HG03571 (cell line): ENCODE results near the gene TOMT.
"Not testable (repeated sequence)": the region's sequence is repeated elsewhere in the genome, so short reads cannot be mapped to it uniquely, and the experiment has no call there.

Source experiments
- ATAC-seq: cut with Tn5 transposase; IDR thresholded peaks from one replicate; pipeline ENCODE4 v1.9.1; 2021; ENCODE audit not compliant: unreplicated experiment

The TOMT gene

DNA sequence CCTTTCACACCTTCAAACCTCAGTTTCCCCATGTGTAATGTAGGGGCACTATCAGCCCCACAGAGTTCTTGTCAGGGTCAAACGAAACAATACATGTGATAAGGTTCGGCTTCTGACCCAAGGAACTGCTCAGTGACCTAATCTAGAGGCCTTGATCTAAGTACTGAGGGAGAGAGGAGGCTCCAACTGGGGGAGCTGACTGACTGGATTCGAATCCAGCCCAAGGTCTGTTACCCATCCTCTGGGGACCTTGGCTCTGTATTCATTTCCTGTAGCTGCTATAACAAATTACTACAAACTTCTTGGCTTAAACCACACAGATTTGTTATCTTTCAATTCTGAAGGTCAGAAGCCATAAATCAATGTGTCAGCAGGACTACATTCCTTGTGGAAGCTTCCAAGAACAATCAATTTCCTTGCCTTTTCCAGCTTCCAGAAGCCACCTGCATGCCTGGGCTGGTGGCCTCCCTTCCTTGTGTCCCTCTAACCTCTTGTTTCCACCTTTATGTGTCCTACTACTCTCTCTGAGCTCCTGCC is 17.5 kb downstream of the TOMT start:
- no peak for ATAC-seq

DNA sequence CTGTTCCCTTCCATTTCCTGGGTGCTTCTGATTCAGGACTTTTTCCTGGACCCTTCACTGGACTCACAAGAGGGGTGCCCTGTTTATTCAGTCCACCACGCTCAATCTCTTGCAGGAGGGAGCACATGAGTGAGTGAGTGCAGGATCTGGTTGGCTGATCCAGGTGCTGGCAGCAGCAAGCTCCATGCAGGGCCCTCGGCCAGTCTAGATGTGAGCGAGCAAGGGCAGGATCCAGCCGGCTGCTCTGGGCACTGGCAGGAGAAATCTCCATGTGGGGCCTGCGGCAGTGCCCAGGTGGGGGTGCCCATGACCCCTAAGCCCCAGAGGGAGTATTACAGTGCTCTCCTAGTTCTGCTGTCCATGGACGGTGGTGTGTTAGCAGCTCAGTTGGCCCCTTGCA is 18.3 kb downstream of the TOMT start:
- no peak for ATAC-seq

DNA sequence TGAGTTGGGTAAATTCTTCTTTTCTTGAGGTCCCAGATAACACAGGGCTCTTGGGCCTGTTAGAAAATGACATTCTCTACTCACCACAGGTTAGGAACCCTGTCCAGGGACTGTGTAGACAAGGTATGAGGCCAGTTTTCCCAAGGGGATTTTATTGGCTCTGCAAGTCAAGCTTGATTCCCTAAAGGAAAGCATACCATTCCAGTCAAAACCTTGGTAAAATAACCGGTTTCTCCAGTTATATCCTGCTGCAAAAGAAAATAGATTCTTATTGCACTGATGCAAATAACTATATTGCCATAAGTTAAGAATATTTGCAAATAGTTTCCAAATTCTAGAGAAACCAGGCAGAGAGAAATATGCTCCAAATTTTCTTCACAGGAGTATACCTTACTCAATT is 20.2 kb downstream of the TOMT start:
- ATAC-seq: no peak

DNA sequence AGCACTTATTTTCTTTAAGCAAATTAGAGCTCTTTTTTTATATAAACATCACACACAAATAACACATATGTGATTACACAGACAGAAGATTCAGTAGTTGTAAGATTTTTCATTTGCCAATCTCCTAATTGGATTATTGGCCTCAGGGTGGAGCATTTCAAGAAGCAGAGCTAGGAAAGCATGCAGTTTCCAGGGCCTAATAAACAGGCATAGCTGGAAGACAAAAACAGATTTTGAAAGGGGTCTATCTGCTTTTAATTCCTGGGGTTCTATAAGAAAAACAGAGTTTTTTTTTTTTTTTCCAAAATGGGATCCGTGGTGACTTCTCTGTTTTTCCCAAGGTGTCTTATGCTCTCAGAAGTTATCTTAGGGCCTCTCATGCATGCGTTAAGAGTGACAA is 22.2 kb downstream of the TOMT start:
- no peak for ATAC-seq

DNA sequence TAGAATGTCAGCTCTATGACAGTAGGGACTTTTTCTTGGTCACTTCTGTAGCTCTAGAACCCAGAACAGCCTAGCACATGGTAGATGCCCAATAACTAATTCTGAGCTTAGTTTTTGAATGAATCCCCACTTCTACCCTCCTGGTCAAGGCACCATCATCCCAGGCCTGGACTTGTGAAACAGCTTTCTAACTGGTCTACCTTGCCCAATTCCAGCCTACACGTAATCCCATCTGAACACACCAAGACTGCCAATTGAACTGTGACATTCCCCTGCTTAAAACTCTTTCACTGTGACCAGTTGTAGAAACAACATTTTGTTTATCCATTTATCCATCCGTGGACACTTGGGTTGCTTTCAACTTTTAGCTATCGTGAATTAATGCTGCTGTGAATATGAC is 23.7 kb downstream of the TOMT start:
- no peak for ATAC-seq

DNA sequence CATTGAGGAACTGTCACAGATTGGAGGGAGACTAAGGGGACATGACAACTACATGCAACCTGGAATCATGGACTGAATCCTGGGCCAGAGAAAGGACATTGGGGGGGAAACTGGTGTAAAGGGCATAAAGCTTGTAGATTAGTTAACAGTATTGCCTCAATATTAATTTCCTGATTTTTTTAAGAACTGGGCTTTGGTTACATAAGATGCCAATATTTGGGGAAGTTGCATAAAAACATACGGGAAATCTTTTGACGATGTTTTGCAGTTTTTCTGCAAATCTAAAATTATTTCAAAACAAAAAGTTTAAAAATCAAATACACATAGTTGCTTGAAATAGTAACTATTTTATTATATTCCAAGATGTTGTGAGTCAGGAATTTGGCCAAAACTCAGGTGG is 26.9 kb downstream of the TOMT start:
- ATAC-seq: no peak

DNA sequence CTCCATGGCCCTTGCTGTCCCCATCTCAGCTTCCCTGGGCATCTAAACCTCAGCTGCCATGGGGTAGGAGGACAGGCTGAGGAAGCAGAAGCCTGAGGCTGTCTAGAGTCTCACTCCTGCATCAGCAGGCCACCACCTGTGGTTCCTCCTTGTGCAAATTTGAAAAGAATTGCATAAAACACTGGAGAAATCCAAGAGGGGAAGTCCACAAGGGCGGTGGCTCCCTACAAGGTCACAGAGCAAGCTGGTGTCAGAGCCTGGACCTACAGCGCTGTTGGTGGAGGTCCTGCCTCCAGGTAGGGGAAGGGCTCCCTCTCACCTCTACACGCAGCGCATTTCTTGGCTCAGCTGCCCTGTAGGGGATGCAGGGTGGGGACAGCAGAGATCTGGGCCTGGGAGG is 29.7 kb downstream of the TOMT start, which contains the start of gene FOLR3:
TSS of gene FOLR3 (plus strand) at position 253 of the 400 bp plus-strand sequence. CDS start 228 bp downstream, outside the sequence.
- not testable (repeated sequence) for ATAC-seq

DNA sequence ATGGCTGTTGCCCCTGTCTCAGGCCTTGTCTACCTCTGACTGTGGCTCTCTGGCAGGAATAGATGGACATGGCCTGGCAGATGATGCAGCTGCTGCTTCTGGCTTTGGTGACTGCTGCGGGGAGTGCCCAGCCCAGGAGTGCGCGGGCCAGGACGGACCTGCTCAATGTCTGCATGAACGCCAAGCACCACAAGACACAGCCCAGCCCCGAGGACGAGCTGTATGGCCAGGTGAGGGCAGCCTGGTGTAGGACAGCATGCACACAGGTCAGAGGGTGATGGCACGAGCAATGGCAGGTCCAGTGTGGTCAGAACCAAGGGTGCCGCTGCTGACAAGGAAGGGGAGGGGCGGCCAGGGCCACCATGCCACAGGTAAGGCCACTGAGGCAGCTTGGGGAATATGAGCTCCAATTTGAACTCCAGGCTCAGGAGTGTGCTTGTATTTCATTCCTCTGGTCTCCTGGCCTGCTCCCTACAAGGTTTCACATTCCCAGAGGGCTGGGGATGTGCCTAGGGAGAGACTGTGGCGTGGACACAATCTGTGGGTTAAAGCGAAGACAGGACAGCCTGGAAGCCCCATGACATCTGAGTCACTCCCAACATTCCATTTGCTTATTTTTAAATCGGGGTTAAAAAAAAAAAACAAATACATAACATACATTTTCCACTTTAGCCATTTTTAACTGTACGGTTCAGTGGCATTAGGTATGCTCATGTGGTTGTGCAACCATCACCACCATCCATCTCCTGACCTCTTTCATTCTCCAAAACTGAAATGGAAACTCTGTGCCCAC is 30.4 kb downstream of the TOMT start:
- ATAC-seq: no peak

DNA sequence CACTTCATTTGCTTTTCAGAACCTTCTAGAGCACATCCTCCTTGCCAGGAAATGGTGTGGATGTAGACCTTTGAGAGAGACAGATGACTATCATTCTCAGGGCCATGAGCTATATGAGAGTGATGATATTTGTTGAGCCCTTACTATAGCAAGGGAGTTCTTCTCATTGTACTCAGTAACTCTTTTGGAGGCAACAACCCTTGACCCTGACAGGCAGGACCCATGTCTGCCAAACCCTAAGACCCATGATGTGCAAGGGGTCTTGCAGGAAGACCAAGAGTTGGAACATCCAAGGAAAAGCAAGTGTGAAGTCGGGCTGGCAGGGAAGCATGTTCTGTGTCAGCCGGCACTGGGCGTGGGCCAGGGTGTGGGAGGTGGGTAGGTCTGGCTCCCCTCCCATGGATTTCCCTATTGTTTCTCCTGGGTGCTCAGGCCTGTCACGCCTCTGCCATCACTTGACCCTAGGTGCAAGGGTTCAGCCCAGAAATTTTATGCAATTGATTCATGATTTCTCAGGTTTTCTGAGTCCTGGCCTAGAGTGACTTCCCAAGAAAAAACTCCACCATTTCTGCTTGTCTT is 31.0 kb downstream of the TOMT start:
- no peak for ATAC-seq

DNA sequence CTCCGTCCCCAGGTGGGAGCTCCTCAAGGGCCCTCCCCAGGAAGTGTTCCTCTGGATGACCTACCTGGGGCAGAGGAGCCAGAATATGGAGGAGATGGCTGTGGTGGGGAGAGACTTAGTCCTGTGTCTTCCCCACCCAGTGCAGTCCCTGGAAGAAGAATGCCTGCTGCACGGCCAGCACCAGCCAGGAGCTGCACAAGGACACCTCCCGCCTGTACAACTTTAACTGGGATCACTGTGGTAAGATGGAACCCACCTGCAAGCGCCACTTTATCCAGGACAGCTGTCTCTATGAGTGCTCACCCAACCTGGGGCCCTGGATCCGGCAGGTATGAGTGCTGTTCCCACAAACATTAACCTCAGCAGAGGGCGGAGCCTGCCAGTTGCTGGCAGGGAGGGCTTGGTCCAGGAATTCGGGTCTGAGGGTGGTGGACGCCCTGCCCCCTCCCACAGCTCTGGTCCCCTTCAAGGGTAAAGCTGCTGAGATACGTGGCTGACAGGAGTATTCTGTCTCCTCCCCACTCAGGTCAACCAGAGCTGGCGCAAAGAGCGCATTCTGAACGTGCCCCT is 33.2 kb downstream of the TOMT start:
- no peak for ATAC-seq

DNA sequence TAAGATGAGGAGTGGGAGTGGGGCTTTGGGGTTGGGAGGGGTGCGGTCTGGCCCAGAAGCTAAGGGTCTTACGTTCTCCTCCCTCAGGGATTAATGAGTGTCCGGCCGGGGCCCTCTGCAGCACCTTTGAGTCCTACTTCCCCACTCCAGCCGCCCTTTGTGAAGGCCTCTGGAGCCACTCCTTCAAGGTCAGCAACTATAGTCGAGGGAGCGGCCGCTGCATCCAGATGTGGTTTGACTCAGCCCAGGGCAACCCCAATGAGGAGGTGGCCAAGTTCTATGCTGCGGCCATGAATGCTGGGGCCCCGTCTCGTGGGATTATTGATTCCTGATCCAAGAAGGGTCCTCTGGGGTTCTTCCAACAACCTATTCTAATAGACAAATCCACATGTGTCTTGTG is 33.8 kb downstream of the TOMT start:
- ATAC-seq: no peak

DNA sequence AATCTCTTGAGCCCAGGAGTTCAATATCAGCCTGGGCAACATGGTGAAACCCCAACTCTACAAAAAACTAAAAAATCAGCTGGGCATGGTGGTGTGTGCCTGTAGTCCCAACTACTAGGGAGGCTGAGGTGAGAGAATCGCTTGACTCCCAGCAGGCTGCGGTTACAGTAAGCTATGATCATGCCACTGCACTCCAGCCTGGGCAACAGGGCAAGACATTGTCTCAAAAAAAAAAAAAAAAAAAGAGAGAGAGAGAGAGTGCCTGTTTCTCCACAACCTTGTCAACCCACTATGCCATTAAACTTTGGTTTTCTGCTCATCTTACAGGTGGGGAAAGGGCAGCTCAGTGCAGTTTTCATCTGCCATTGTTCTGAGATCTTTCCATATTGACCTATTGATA is 34.9 kb downstream of the TOMT start:
- no peak for ATAC-seq

DNA sequence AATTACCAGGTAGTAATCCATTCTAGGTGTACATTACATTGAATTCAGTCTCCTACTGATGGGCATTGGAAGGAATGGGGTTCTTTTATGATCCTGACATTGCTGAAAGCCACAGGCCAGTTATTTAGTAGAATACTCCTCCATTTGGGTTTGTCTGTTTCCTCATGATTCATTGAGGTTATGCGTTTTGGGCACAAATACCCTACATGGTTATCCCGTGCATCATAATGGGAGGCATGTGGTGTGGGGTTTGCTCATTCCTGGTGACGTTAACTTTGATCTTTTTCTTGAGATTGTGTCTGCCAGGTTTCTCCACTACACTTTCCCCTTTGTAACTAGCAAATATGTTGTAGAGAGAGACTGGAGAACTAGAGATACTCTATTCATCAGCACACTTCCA is 35.3 kb downstream of the TOMT start:
- ATAC-seq: no peak

DNA sequence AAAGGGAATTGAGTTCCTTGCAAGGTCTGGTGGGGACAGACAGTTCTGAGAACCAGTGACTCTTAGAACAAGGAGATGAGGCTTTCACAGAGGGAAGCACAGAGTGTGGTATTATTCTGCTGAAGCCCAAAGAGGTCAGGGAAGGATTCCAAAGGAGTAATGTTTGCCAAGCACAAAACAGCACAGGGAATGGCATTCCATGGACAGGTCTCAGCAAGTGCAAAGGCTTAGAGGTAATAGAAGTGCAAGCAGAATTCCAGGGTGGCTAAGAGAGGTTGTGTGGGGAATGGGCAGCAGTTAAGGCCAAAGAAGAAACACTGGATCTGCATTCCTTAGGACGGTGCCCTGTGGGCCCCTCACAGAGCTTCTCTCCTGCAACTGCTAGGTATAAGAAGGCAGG is 36.4 kb downstream of the TOMT start:
- ATAC-seq: not testable (repeated sequence)

DNA sequence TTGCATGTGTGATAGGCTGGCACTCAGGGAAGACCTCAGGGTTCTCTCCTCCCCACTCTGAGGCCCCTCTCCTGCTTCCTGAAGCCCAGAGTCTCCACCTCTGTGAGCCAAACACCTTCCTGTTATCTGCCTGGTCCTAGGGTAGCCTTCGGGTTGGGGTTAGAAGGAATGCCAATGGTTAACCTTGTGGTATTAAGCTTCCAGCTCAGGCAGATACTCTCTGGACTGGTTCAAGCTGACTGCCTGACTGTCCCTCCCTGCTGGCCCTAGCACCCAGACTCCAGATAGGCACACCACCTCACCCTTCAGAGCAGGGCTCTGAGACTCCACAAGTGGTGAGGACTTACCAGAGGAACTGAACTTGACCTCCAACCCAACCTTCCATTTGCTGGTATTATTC is 36.8 kb downstream of the TOMT start:
- ATAC-seq: not testable (repeated sequence)

DNA sequence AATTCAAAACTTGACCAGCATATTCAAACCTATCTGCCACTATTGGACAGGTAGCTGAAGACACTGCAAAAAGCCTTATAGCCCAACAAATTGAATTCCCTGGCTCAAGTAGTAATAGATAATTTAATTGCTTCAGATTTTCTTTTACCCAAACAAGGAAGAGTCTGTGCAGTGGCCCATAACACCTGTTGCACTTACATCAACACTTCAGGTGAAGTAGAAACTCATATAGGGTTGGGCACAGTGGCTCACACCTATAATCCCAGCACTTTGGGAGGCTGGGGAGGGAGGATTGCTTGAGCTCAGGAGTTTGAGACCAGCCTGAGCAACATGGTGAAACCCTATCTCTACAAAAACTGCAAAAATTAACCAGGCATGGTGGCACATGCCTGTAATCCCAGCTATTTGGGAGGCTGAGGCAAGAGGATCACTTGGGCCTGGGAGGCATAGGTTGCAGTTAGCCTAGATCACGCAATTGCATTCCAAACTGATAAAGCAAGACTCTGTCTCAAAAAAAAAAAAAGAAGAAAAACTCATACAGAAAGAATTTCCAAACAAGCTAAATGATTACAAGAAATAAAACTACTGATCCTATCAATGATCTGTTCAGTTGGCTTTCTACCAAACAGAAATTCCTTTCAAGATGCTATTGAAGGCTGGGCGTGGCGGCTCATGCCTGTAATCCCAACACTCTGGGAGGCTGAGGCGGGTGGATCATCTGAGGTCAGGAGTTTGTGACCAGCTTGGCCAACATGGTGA is 39.3 kb downstream of the TOMT start:
- ATAC-seq: no peak

DNA sequence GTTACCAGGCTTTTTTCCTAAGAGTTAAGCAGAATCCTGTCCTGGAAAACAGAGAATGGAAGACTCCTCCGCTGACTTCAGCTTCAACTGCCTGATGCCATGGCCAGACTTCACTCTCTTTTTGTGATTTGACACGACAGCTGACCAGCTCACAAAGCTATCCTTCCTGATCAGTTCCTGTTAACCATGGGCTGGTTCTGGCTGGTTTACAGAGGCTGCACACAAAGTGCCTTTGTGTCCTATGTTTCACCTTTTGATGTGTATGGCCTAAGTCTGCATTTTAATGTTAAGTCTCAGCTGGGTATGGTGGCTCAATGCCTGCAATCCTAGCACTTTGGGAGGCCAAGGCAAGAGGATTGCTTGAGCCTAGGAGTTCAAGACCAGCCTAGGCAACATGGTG is 40.9 kb downstream of the TOMT start:
- ATAC-seq: no peak

DNA sequence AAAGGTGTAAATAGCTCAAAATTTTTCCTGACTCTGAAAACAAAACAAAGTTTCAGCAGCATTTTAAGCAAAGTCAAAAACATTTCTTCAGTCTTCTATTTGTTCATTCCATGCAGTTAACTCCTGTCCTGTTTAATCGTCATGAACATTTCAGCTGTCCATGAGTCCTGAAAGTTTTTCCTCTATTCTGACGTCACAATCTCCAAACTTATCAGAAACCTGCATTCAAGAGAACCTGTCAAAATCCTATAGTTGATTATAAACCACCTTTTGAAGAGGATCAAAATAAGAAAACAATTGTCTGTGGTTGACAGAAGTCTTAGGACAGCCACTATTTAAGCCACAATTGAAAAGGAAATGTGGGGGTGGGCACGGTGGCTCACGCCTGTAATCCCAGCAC is 45.2 kb downstream of the TOMT start:
- no peak for ATAC-seq

DNA sequence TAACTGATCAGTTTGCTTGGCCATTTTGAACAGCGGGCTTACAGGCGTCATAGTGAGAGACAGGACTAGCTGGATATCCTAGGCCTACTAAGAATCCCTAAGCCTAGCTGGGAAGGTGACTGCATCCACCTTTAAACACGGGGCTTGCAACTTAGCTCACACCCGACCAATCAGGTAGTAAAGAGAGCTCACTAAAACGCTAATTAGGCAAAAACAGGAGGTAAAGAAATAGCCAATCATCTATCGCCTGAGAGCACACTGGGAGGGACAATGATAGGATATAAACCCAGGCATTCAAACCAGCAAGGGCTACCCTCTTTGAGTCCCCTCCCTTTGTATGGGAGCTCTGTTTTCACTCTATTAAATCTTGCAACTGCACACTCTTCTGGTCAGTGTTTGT is 48.1 kb downstream of the TOMT start:
- ATAC-seq: not testable (repeated sequence)

DNA sequence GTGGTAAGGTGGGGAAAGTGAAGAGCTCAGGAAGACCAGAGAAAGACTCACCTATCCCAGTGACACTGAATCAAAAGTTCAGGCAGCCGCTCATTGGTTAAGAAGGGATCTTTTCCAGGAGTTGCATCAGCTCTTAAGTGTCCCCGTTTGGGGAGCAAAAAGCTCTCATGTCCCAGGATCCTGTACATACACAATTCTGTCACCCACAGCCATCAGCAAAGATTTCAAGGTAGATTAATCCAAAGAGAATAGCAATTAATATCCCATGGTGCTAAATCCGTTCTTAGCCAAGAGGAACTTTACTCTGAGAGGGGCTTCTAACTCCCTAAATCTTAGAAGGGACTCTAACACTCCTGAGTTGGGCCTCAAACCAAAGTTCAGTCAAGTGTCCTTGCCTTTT is 49.1 kb downstream of the TOMT start:
- ATAC-seq: no peak

DNA sequence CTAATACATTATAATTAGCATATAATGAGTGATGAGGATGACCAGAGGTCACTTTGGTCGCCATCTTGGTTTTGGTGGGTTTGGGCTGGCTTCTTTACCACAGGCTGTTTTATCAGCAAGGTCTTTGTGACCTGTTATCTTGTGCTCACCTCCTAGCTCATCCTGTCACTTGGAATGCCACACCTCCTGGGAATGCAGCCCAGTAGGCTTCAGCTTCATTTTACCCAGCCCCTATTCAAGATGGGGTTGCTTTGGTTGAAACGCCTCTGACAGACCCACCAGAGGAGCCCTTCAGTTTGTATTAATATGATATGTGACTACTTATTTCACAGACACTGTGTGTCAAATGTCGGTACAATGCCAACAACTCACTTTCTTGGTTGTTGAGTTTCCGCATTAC is 50.0 kb downstream of the TOMT start:
- ATAC-seq: no peak
